ENCODE results near the gene STRIT1. TPM values are rescaled to one million over a fixed set of nuclear protein-coding genes. Genes with fewer than 3 reads are reported as not detected.
"Not testable (repeated sequence)": the region's sequence is repeated elsewhere in the genome, so short reads cannot be mapped to it uniquely, and the experiment has no call there.

Gene STRIT1
- total RNA-seq, 2 experiments from 2014 or later, result not detected

- H3K4me3 Mint-ChIP-seq, result no peak overlapping the region
- H3K27me3 Mint-ChIP-seq, result peaks cover 6% of the 10 kb centered on the region
- H3K4me1 Mint-ChIP-seq, result no peaks in the 10 kb centered on the region
- H3K9me3 Mint-ChIP-seq, result no peaks in the 10 kb centered on the region
- no peak overlapping the region for H3K27ac Mint-ChIP-seq
- ATAC-seq (ENCODE audit: low read depth), result no peak
- no peaks in the 10 kb centered on the region for H3K36me3 Mint-ChIP-seq
- no peak for DNase-seq
- POLR2A ChIA-PET, result no interaction called here
Observed at GRCh38 chr3:155303540-155304097, 10.1 kb upstream of the STRIT1 start.

GRCh38 chr3:155302891-155303290 is 9.4 kb upstream of the STRIT1 start:
- no peaks in the 10 kb centered on the region for H3K9me3 Mint-ChIP-seq
- POLR2A ChIA-PET, result no interaction called here
- ATAC-seq (ENCODE audit: low read depth) (no peak), DNase-seq (no peak)
- H3K4me1 Mint-ChIP-seq, result no peaks in the 10 kb centered on the region
- no peak overlapping the region for H3K4me3 Mint-ChIP-seq
- H3K27me3 Mint-ChIP-seq, result peaks cover 6% of the 10 kb centered on the region
- no peak overlapping the region for H3K27ac Mint-ChIP-seq
- H3K36me3 Mint-ChIP-seq, result no peaks in the 10 kb centered on the region

GRCh38 chr3:155302481-155302880 is 9.0 kb upstream of the STRIT1 start:
- Mint-ChIP-seq H3K36me3 (no peaks in the 10 kb centered on the region), H3K27me3 (peaks cover 6% of the 10 kb centered on the region), H3K9me3 (no peaks in the 10 kb centered on the region), H3K4me1 (no peaks in the 10 kb centered on the region), H3K4me3 (no peak overlapping the region), H3K27ac (no peak overlapping the region)
- POLR2A ChIA-PET, result no interaction called here
- ATAC-seq (ENCODE audit: low read depth) (no peak), DNase-seq (no peak)

GRCh38 chr3:155297100-155297499 is 3.6 kb upstream of the STRIT1 start:
- Mint-ChIP-seq H3K36me3 (no peaks in the 10 kb centered on the region), H3K4me3 (no peak overlapping the region), H3K9me3 (no peaks in the 10 kb centered on the region), H3K27ac (no peak overlapping the region), H3K4me1 (no peaks in the 10 kb centered on the region), H3K27me3 (no peaks in the 10 kb centered on the region)
- ATAC-seq (ENCODE audit: low read depth) (no peak), DNase-seq (no peak)
- POLR2A ChIA-PET, result no interaction called here

- no peak for ATAC-seq (ENCODE audit: low read depth)
- H3K4me3 Mint-ChIP-seq, result no peak overlapping the region
- H3K9me3 Mint-ChIP-seq, result no peaks in the 10 kb centered on the region
- H3K27me3 Mint-ChIP-seq, result no peaks in the 10 kb centered on the region
- no peak for DNase-seq
- no peak overlapping the region for H3K27ac Mint-ChIP-seq
- no peaks in the 10 kb centered on the region for H3K36me3 Mint-ChIP-seq
- POLR2A ChIA-PET, result no interaction called here
- H3K4me1 Mint-ChIP-seq, result no peaks in the 10 kb centered on the region
Observed at GRCh38 chr3:155296413-155296812, 2.9 kb upstream of the STRIT1 start.

- Mint-ChIP-seq H3K27me3 (no peaks in the 10 kb centered on the region), H3K36me3 (no peaks in the 10 kb centered on the region), H3K4me1 (no peaks in the 10 kb centered on the region), H3K9me3 (no peaks in the 10 kb centered on the region), H3K4me3 (no peak overlapping the region), H3K27ac (no peak overlapping the region)
- DNase-seq (no peak), ATAC-seq (ENCODE audit: low read depth) (no peak)
- POLR2A ChIA-PET, result no interaction called here
Observed at GRCh38 chr3:155292693-155293092, 790 bp downstream of the STRIT1 start.

GRCh38 chr3:155292133-155292532 is 1.4 kb downstream of the STRIT1 start:
- Mint-ChIP-seq H3K4me3 (no peak overlapping the region), H3K36me3 (no peaks in the 10 kb centered on the region), H3K9me3 (no peaks in the 10 kb centered on the region), H3K27ac (no peak overlapping the region), H3K4me1 (no peaks in the 10 kb centered on the region), H3K27me3 (no peaks in the 10 kb centered on the region)
- DNase-seq, result no peak
- POLR2A ChIA-PET, result no interaction called here
- no peak for ATAC-seq (ENCODE audit: low read depth)

- Mint-ChIP-seq H3K4me1 (no peaks in the 10 kb centered on the region), H3K27ac (no peak overlapping the region), H3K9me3 (no peaks in the 10 kb centered on the region), H3K4me3 (no peak overlapping the region), H3K27me3 (no peaks in the 10 kb centered on the region), H3K36me3 (no peaks in the 10 kb centered on the region)
- POLR2A ChIA-PET, result interaction anchor here (0.5 kb wide), 1 partner anchor 119 kb away, joined by 3 read pairs; no protein-coding TSS in a partner anchor
- ATAC-seq (ENCODE audit: low read depth) (no peak), DNase-seq (no peak)
Observed at GRCh38 chr3:155286736-155287135, 6.7 kb downstream of the STRIT1 start.

- Mint-ChIP-seq H3K4me1 (no peaks in the 10 kb centered on the region), H3K27me3 (no peaks in the 10 kb centered on the region), H3K27ac (no peak overlapping the region), H3K9me3 (no peaks in the 10 kb centered on the region), H3K4me3 (no peak overlapping the region), H3K36me3 (no peaks in the 10 kb centered on the region)
- POLR2A ChIA-PET, result no interaction called here
- ATAC-seq (ENCODE audit: low read depth) (no peak), DNase-seq (no peak)
Observed at GRCh38 chr3:155285936-155286335, 7.5 kb downstream of the STRIT1 start.

- no peaks in the 10 kb centered on the region for H3K4me1 Mint-ChIP-seq
- no peaks in the 10 kb centered on the region for H3K27me3 Mint-ChIP-seq
Observed at GRCh38 chr3:155283092-155284056, 10.1 kb downstream of the STRIT1 start.

GRCh38 chr3:155282385-155283091 is 10.9 kb downstream of the STRIT1 start:
- no peak overlapping the region for H3K4me3 Mint-ChIP-seq
- H3K36me3 Mint-ChIP-seq, result no peaks in the 10 kb centered on the region
- POLR2A ChIA-PET, result no interaction called here
- ATAC-seq (ENCODE audit: low read depth) (no peak), DNase-seq (no peak)
- no peaks in the 10 kb centered on the region for H3K4me1 Mint-ChIP-seq
- no peaks in the 10 kb centered on the region for H3K27me3 Mint-ChIP-seq
- H3K27ac Mint-ChIP-seq, result no peak overlapping the region
- peaks cover 2% of the 10 kb centered on the region for H3K9me3 Mint-ChIP-seq

More at GRCh38 chr3:155283092-155284056, 10.1 kb downstream of the STRIT1 start:
- POLR2A ChIA-PET, result no interaction called here
- no peak overlapping the region for H3K27ac Mint-ChIP-seq
- no peak overlapping the region for H3K4me3 Mint-ChIP-seq
- H3K36me3 Mint-ChIP-seq, result no peaks in the 10 kb centered on the region
- ATAC-seq (ENCODE audit: low read depth) (no peak), DNase-seq (no peak)
- H3K9me3 Mint-ChIP-seq, result peaks cover 2% of the 10 kb centered on the region

- no peaks in the 10 kb centered on the region for H3K27me3 Mint-ChIP-seq
- H3K9me3 Mint-ChIP-seq, result peaks cover 2% of the 10 kb centered on the region
Observed at GRCh38 chr3:155281912-155282311, 11.6 kb downstream of the STRIT1 start.

GRCh38 chr3:155276089-155276488 is 17.4 kb downstream of the STRIT1 start:
- DNase-seq; H3K9me3 Mint-ChIP-seq; H3K4me3 Mint-ChIP-seq; H3K36me3 Mint-ChIP-seq; H3K27ac Mint-ChIP-seq; ATAC-seq (ENCODE audit: low read depth); POLR2A ChIA-PET; H3K27me3 Mint-ChIP-seq; H3K4me1 Mint-ChIP-seq: not testable (repeated sequence)

More at GRCh38 chr3:155281912-155282311, 11.6 kb downstream of the STRIT1 start:
- POLR2A ChIA-PET, result no interaction called here
- H3K4me3 Mint-ChIP-seq, result no peak overlapping the region
- no peak for DNase-seq
- no peak for ATAC-seq (ENCODE audit: low read depth)
- no peaks in the 10 kb centered on the region for H3K4me1 Mint-ChIP-seq
- no peaks in the 10 kb centered on the region for H3K36me3 Mint-ChIP-seq
- no peak overlapping the region for H3K27ac Mint-ChIP-seq
